NCI-H524 treated with DMSO at 0.1 percent for 48 hours (cell line): ENCODE results near the gene NAA60.
A peak's percentile ranks its signal among the peaks of the same experiment; 100 is the strongest.

ENCODE experiments used
- DNase-seq: peaks from one replicate; lab custom pipeline; 2025; lab: John Stamatoyannopoulos, UW

NAA60 gene

DNA sequence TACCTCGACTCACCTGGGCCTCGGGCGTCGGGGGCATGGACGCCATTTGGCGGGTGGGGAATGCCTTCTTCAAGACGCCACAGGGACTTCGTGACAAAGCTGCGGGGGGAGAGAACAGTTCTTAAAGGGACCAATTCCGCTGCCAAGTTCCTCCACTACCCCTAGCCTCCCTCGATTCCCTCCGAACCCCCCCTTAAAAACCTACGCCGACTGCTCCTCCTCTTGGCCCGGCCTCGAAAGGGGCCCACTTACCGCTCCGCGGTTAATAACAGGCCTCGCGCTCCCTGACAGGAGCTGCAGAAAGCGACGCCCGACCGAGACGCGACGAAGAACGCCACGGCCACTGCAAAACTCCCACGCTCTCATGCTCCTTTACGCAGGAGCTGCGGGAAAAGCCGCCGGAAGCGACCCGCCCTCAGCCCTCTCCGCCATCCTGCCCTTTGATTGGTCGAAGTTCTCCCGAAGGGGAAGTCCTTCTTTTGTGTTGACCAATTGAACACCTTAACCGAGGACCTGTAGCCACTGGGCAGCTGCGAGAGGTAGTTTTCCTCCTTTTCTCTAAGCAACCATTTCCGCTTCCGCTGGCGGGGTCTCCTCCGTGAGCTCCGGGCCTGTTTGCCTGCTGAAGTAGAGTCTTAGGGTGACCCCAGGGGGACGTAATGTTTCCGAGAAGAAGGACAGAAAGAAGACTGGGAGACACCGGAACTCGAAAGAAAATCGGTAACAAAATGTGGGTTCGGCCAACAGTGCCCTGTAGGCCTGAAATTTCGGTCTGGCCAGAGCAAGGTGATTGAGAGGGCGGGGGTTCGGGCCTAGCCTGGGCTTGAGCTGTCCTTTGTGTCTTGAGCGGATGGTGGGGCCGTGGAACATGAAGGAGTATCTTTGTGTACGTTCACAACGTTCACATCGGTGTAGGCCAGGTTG lies at the start of gene NAA60, which contains the start of gene ZNF597:
NAA60 (plus strand) TSS at position 573 of the 924 bp plus-strand sequence. CDS start 32,548 bp downstream, outside the sequence.
ZNF597 (minus strand) TSS at position 397 of the 924 bp plus-strand sequence; CDS start at position 46, 351 bp downstream.
- peak; percentile 55 for DNase-seq

DNA sequence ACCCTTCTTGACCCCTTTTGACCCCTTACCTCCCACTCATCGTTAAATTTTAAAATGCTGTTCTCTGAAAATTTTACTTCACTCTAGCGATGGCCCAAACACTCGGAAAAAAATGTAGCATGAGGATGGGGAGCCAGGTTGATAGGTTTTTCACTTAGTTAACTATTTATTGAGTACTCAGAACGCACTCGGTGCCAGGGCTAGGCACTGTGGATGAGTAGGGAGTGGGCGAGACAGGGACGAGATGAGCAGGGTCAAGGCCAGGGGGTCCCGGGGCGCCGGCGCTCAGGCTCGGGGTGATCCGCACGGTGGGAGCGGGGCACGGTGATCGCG lies 43.1 kb upstream of the NAA60 start:
- DNase-seq, result no peak

- DNase-seq, result peak; percentile 94
These were observed 42.4 kb upstream of the NAA60 start, which contains the start of the genes ZNF174 and ZSCAN32 for GRCh38 chr16:3400779-3401688. TSS of gene ZNF174 (plus strand) at chr16:3401215. CDS start at chr16:3402005, 790 bp downstream. TSS of gene ZSCAN32 (minus strand) at chr16:3401004. CDS start at chr16:3397557, 3,447 bp downstream.

GRCh38 chr16:3401719-3402397 lies 41.6 kb upstream of the NAA60 start:
- DNase-seq, result no peak

DNA sequence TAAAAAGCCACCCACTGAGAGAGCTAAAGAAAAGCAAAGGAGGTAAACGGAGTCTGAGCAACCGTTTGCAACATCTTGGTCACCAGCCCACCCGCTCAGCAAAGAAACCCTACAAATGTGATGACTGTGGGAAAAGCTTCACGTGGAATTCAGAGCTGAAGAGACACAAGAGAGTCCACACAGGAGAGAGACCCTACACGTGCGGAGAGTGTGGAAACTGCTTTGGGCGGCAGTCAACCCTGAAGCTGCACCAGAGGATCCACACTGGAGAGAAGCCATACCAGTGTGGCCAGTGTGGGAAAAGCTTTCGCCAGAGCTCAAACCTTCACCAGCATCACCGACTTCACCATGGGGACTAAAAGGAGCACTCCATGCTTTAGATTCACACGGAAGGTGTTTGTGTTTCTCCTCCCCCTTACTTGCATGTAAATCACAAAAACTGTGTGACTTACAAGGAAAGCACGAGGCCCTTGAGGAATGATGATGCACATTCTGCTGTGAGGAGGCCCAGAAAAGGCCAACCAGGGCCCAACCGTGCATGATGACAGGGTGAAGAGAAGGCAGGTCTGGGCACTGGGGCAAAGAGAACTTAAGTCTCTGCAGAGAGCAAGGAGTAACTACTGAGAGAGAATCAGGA lies 34.8 kb upstream of the NAA60 start:
- DNase-seq, result no peak

- DNase-seq, result no peak
These were observed 29.6 kb upstream of the NAA60 start for GRCh38 chr16:3413730-3414379.

DNA sequence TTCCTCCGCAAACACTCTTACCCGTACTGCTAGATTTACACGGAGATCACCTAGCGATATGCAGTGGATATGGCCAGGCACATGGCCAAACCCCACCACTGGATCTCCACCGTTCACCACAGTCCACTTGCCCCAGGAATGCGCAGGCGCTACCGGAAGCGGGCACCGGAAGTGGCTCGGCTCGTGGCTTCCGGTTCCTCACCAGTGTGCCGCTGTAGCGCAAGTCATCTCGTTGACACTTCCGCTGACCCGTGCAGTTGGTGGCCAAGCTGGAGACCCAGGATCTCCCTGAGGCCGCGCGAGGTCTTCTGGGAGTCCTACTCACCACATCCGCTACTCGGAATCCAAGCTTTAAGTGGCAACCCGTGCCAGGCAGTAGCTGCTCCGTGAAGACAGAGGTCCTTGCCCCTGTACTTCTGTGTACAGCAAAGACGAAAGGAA lies 11.7 kb upstream of the NAA60 start:
- no peak for DNase-seq

DNA sequence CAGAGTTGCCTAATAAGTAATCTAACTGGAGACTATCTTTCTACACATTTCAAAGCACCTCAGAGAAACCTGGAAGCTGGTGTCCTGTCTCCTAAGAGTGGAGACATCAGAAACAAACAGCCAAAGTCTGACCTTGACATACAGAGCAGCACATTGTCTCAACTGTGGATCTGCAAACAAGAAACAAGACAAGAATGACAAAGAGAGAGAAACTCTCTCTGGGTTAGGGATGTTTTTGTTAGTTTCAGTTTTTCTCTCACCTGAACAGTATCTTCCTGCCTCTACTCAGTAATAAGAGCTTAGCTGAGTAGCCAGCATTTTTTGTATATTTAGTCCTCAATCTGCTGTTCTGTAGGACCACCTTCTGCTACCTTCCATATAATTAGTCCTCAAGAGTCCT lies 9.1 kb upstream of the NAA60 start:
- DNase-seq, result no peak

DNA sequence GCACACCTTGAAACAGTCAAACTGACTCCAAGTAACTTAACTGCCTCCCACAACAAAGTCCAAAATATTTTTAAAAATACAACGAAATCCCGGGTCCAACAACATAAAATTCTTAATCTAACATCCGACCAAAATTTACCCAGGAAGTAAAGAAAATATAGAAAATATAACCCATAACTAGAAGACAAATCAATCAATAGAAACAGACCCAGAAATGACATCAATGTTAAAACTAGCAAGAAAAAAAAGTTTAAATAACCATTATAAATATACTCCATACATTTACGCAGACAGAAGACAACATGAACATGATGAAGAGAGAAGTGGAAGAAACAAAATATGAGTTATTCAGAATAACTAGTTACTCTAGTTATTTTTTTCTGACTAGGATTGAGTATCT lies 3.8 kb upstream of the NAA60 start:
- no peak for DNase-seq

- no peak for DNase-seq
These were observed 530 bp downstream of the NAA60 start for GRCh38 chr16:3444032-3444388.

- DNase-seq, result no peak
These were observed 10.6 kb downstream of the NAA60 start for GRCh38 chr16:3454093-3454492.

- no peak for DNase-seq
These were observed 11.2 kb downstream of the NAA60 start for GRCh38 chr16:3454631-3455147.

DNA sequence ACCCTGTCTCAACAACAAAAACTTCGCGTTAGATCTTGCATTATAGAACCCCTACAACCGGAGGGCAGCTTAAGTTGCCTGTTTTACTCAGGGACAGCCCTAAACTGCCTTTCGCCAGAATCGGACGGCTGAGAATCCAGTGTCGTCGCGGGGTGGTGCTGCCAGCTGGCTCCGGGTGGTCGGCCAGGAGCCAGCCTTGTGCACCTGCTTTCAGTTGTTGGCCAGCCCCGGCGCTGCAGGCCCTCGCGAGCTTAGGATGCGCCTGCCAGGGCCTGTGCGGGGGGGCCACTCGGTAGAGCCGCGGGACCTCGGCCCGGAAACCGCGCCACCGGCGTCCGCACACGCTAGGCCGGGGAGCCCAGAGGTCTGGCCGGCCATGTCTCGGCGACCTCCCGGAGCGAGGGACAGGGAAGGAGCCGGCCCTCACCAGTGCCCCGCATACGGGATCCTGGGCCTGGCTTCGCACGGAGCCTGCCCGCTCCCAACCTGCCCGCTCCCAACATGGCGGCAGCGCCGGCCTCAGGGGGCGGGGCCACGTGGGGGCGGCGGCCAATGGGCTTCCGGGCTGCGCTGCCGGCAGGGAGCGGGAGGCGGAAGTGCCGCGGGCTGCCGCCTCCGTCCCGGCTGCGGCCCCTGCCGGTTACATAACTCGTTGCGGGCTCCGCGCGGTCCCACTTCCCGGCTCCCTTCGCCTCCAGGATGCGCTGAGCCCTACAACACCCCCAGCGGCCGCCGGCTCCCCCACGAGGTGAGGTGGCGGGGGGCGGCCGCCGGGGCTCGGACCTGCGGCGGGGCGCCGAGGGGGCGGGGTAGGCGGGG lies 14.2 kb downstream of the NAA60 start:
- peak; percentile 50 for DNase-seq

DNA sequence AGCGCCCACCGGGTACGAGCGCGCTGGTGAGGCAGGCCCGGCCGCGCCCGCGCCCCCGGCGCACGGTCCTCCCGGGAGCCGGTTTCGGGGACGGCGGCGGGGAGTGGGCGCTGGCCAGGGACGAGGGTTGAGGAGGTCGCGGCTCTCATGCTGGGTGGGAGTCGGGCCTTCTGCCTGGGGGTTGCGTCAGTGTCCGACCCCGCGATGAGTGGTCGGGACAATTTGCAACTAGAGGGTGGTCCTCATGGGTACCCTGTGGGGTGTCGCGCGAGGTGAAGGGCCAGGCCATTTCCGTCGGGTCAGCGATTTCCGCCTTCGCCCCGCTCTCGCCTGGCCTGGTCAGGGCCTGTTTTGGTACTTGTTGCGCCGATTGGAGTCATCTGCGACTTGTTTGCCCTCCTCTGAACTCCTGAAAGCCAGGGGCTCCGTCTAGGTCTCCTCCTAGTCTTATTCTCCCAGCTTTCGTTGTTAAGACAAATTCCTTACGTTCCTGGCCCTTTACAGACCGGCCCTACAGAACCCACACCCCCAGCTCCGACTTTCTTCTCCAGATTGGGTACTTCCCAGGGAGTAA lies 14.9 kb downstream of the NAA60 start:
- no peak for DNase-seq

DNA sequence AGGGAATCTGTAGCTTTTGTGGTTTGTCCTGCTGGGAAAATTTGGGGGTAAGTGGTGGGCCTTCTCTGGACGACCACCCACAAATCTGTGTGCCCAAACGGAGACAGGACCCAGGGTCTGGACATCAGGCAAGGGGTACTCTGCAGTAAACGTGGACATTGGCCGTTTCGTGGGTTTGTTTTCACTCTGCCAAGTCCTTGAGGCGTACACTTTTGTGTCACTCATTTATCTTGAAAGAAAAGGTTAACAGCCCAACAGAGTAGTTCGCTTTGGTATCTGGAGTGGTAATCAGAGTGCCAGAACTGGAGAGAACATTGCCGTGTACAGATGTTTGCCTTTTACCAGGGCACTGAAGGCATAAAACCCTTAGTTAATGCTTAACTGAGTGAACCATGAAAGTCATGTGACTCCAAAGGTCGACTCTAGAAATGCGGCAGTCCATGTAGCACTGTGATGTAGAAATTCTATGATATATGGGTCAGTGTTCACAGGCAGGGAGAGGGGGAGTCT lies 15.4 kb downstream of the NAA60 start:
- DNase-seq, result no peak

DNA sequence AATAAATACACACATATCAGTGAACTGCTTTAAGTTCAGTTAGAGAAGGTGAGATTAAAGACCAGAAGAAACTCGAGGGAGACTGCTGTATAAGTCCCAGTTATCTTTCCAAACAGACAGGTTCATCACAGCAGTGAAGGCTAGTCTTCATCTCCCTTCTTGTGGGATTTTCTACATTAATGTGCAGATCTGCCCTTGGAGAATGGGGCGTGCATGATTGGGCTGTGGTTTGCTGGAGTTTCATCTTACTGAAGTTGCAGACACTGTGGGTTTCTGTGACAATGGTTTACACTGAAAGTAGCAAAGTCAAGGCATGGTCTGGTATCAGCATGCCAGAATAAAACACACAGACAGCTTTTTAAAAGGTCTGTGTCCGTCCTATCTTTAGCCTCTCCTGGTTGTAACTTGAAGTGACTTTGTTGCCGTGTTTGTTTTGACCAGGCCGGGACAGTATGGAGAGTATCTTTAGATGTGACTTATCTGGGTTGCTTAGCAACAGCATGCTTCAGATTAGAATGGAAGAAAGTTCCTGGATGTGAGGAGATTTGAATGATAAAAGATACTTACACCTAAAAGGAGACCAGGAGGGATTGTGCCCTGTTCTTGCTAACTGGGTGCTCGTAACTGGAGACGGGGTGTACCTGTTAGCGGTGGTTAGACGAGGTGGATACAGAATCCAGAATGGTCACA lies 16.1 kb downstream of the NAA60 start:
- DNase-seq, result no peak

DNA sequence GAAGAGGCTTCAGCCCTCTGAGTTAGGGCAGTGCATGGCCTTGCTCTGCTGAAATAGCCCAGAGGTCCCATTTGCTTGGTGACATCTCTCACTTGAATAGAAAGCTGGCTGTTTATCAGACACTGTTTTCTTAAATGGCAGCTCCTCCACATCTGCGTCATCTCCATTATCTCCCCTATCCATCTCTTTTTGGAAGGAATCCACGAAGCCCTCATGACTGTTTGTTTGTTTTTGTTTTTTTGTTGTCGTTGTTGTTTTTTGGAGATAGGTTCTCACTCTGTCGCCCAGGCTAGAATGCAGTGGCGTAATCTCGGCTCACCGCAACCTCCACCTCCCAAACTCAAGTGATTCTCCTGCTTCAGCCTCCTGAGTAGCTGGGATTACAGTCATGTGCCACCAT lies 16.6 kb downstream of the NAA60 start:
- DNase-seq, result no peak

DNA sequence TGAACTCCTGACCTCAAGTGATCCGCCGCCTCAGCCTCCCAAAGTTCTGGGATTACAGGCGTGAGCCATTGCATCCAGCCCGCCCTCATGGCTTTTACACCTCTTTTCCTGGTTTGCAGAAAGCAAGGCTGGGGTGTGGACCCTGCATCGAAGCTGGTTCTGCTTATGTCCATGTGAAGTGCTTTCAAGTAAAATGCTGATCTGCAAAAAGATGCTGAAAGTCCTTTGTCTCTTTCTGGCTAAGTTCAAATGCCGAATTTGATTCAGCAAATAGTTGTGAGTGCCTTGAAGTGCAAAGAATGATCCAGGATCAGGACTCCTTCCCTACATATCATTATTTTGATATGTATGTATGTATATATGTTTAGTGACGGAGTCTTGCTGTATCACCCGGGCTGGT lies 17.1 kb downstream of the NAA60 start:
- DNase-seq, result no peak

DNA sequence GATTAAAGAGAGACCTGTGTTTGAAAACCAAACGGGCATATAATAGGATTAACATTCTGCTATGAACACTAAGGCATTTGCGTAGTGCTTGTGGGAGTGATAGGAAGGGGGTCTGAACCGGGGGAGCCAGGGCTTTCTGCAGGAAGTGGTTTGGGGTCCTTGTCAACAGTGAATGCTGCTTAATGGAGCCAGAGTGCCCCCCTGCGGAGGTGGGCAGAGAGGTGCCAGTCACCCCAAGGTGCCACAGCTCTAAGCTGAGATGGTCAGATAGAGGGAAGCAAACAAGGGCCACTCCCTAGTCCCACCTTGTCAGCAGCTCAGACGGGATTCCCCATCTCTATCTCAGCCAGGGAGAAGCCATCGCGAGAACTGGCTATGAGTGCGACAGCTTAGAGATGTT lies 17.7 kb downstream of the NAA60 start:
- no peak for DNase-seq
